ENCODE data around the gene NTHL1.

The NTHL1 gene

DNA sequence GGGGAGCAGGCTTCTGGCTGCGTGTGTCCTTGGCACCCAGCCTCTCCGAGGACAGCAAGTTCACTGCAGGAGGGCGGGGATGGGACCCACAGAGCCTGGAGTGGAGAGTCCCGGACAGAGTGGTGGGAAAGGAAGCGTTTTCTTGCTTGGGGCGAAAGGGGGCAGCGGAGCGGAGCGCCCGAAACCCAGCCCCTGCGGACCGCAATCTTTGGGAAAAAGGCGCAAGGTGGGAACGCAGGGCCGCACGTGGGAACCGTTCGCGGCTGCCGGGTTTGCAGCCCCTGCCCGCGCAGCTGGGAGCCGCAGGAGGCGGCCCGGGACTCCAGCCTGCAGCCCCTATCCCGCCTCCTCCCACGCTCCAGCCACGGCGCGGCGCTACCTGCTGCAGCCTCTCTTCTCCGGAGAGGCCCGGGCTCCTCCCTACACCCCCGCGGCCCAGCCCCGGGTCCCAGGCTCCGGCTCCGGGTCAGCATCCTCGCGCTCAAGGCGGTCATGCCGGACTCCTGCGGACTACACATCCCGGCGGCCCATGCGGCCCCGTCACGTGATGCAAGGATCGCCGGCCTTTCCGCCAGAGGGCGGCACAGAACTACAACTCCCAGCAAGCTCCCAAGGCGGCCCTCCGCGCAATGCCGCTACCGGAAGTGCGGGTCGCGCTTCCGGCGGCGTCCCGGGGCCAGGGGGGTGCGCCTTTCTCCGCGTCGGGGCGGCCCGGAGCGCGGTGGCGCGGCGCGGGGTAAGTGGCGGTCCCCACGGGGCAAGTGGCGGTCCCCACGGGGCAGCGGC, at the start of gene NTHL1, which contains the start of gene TSC2:
Gene NTHL1 (minus strand): TSS at position 505 of the 786 bp plus-strand sequence. CDS start 11 bp downstream, at position 494.
Gene TSC2 (plus strand): TSS at position 656 of the 786 bp plus-strand sequence. CDS start 631 bp downstream, outside the sequence.
- peak; percentile 78 to 92 (median 83) for DNase-seq (ENCODE audit: low read depth in 4 of 4, low spot score in 1 of 4)

DNA sequence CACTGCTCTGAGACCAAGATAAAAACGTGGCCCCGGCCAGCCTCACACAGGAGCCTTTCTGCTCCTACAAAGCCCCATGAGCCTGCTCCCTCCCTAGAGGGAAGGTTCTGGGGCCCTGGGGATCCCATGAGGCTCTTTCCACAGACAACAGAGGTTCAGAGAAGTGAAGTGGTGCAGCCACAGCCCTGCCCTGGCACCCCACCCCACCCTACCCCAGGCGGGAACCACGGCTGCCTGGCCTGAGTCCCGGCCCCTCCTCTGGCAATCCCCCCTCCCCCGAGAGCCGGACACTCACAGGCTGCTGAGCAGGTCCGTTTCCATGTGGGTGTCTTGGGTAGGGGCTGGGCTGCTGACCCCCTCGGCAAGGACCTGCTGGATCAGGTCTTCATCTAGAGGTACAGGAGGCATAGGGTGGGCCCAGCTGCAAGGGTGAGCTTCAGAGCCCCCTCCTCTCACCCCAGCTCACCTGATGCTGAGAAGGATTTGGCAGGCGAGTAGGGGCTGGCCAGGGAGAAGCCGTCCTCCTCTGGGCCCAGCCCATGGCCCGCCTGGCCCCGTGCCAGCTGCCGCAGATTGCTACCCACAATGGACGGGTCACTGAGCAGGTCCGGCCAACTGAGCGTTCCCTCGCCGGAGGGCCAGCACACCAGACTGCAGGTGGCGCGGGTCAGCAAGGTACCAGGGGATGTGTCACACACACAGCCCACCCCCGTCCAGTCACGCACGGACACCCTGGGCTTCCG, 49.4 kb upstream of the NTHL1 start:
- no peak for DNase-seq (ENCODE audit: low read depth in 4 of 4, low spot score in 1 of 4)

DNA sequence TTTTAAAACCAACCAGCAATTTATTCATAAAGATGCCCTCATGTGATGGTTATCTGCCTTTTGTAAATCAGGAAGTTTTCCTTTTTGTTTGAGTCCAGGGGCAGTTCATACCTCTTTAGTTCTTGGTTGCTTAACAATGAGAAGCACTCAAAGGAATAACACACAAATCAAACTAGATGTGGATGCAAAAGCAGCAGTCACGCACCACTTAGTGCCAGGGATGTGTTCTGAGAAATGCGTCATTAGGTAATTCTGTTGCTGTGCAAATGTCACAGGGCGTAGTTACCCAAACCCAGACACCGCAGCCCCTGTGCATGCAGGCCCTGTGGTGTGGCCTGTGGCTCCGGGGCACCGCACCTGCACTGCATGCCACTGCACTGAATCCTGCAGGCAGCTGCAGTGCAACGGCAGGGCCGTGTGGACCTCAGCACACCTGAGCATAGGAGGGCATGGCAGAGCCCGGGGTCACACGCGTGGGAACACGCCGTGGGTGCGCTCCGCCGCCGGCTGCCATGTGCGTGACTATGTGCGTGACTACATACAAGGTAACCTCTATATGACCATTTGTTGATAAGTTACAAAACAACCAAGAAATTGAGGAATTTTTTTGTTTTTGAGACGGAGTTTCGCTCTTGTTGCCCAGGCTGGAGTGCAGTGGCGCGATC, 48.4 kb upstream of the NTHL1 start:
- DNase-seq (ENCODE audit: low read depth in 4 of 4, low spot score in 1 of 4), result no peak

DNA sequence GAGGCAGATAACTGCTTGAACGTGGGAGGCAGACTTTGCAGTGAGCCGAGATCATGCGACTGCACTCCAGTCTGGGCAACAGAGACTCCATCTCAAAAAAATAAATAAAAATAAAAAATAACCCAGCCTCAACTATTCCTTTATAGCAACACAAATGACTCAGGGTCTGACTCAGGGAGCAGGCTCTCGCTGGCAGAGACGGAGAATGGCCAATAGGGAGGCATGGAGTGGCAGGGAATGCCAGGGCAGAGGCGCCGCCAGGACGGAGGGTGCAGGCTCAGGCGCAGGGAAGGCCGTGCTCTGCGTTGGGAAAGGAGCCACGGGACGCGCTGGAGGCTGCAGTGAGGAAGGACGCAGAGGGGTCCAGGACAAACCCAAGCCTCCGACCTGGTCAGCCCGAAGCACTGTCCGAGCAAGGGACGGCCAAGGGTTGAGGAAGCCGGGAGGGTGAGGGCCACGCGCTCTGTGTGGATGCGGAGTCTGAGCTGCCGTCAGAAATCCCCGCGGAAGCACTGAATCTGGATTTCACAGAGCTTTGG, 47.8 kb upstream of the NTHL1 start:
- DNase-seq (ENCODE audit: low read depth in 4 of 4, low spot score in 1 of 4), result no peak

DNA sequence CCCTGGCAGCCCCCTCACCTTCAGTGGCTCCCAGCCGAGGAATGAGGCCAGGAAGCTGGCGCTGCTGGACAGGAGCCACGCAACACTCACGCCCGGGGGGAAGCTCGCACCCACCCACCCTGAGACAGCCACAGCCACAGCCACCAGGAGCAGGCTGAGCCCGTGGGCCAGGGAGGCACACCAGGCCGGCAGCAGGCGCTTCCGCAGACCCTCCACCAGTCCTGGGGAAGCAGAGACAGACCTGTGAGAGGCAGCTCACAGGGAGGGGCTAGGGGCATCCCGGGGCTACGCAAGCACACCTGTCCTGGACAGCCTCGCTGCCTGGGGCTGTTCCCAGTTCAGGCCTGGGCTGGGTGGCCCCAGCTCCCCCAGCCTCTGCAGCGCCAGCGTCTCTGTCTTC, 46.2 kb upstream of the NTHL1 start:
- DNase-seq (ENCODE audit: low read depth in 4 of 4, low spot score in 1 of 4), result no peak

DNA sequence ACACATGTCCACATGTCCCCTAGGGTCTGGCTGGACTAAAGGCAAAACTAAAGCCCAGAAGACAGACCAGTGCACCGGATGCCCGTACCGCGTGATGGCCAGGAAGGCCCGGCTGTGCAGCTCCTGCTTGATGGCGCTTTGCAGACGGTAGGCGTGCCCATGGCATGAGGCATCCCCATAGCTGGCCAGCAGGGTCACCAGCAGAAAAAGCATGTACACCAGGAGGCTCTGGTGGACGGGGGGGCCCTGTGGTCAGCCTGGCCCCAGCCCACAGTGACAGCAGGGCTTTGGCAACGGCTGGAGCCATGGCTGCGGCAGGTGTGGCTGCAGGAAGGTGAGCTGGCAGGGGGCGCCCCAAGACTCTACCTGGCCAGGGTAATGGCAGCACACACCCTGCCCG, 45.2 kb upstream of the NTHL1 start:
- DNase-seq (ENCODE audit: low read depth in 4 of 4, low spot score in 1 of 4), result no peak

DNA sequence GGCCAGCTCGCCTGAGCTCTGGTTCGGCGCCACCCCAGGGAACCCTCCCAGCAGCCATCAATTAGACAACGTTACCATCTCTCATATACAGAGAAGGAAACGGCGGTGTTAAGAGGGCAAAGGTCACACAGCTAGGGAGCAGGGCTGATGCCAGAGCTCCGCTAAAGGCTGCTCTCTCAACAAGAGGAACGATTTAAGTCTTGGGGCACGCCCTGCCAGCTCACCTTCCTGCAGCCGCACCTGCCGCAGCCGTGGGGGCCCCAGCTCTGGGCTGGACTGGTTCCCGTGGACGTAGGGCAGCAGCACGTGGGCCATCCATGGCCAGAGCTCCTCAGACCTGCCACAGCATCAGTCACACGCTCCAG, 44.6 kb upstream of the NTHL1 start:
- DNase-seq (ENCODE audit: low read depth in 4 of 4, low spot score in 1 of 4), result no peak

DNA sequence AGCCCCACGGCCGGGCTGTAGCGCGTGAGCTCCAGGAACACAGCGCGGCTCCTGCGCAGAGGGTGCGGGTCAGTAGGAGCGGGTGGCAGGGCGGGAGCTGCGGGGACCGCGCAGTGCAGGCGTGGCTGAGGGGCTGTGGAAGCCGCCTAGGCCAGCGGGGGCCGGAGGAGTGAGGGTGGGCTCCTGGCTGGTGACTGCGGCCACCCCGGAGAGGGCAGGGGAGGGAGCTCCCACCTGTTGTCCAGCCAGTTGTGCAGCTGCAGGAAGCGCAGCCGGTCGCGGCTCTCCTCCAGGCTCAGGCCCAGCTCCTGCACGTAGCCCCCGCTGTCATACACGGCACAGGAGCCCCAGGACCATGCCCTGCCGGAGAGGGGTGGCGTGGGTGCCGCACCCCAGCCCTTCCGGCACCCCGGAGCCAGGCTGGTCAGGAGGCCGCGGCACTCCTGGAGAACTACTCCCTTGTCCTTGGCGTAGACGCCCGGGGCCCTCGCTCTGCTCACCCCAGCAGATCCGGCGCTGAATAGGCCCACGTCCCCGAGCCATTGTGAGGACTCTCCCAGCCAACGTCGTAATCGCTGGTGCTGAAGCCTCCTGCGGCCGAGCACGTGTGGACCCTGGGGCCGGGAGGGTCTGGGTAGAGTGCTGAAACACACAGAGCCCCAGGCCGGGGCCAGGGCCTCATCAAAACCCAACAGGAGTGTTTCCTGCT, 44.1 kb upstream of the NTHL1 start:
- DNase-seq (ENCODE audit: low read depth in 4 of 4, low spot score in 1 of 4), result no peak

DNA sequence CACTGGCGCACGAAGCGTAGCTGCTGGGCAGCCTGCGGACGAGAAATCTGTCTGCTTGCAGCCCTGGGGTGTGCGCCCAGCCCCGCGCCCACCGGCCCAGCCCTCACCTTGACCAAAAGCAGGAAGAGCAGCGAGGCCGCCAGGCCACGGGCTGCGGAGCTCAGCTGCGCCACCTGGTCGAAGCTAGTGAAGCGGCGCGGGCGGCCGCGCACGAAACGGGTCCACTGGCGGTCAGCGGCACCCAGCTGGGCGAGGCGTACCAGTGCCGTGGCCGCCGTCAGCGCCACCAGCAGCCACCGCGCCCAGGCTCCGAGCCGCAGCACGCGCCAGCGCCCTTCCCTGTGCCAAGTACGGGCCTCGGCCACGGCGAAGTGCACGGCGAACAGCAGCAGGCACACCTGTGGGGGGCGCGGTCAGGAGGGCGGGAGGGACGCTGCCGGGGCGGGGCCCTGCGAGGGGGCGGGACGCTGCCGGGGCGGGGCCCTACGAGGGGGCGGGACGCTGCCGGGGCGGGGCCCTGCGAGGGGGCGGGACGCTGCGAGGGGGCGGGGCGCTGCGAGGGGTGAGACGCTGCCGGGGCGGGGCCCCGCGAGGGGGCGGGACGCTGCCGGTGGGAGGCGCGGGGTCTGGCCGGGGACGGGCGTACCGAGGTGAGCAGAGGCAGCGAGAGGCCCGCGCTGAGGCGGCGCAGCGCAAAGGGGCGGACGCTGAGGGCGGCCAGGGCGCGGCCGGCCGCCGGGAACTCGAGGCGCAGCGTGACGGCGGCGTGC, 43.3 kb upstream of the NTHL1 start:
- no peak for DNase-seq (ENCODE audit: low read depth in 4 of 4, low spot score in 1 of 4)

DNA sequence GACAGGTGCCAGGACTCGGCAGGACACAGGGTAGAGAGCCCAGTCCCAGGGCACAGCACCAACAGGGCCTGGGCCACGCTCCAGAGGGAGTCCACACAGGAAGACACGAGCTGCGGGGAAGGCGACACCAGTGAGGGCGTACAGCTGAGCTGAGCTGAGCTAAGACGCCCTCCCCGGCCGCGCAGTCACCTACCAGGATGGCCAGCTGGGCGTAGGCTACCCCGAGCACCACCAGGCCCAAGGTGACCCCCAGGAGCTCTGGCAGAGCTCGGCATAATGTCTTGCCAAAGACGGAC, 42.8 kb upstream of the NTHL1 start:
- no peak for DNase-seq (ENCODE audit: low read depth in 4 of 4, low spot score in 1 of 4)

DNA sequence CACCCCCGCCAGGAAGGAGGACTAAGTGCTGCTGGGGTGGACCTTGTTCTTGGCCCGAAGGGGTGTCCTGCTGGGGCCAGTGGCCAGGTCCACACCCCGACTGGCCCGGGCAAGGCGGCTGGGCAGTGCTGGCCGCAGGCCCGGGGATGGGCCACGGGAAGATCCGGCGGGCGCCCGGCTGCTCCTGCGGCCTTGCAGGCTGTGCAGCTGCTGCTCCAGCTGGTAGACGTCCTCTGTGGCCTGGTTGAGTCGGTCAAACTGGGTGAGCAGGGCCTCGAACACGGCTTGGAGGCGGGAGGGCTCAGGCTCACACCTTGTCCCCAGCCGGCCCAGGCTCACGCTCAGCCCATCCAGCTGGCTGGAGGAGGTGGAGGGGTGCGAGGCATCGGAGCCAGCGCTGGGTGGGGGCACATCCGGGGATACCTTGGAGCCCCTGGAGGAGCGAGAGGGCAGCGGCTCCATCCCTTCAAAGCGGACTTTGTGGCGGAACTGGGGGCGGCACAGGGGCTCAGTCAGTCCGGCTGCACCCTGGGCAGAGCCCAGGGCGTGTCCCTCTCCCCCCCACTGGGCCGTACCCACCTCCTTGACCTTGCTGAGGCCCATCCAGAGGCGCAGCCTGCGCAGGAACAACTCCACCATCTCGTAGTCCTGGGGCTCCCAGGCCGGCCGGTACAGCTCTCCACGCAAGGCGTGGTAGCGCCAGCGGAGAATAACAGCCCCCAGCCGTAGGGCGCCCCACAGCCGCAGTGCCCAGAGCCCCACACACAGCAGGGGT, 42.3 kb upstream of the NTHL1 start:
- no peak for DNase-seq (ENCODE audit: low read depth in 4 of 4, low spot score in 1 of 4)

DNA sequence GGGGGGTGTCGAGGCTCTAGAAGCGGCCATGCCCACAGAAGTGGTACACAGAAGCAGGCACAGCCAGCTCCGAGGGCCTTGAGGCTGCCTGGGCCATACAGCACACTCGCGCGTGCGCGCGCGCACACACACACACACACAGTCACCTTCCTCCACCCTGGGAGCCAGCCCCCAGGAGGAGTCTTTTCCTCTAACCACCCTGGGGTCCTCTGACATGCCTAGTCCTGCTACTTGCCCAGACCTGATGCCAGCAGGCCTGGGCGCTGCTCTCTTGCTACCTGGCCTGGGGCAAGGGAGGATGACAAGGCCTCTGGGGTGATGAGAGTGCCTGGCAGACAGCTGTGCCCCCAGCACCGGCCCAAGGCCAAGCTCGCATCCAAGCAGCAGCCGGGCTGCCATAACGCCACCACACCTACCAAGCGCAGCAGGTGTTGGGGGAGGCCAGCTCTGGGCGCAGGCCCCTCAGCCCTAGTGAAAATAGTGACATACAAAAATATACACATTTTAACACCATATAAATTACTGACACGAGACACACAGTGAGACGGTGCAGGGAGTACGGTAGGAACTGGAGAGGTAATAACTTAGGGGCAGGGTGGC, 41.2 kb upstream of the NTHL1 start:
- no peak for DNase-seq (ENCODE audit: low read depth in 4 of 4, low spot score in 1 of 4)

DNA sequence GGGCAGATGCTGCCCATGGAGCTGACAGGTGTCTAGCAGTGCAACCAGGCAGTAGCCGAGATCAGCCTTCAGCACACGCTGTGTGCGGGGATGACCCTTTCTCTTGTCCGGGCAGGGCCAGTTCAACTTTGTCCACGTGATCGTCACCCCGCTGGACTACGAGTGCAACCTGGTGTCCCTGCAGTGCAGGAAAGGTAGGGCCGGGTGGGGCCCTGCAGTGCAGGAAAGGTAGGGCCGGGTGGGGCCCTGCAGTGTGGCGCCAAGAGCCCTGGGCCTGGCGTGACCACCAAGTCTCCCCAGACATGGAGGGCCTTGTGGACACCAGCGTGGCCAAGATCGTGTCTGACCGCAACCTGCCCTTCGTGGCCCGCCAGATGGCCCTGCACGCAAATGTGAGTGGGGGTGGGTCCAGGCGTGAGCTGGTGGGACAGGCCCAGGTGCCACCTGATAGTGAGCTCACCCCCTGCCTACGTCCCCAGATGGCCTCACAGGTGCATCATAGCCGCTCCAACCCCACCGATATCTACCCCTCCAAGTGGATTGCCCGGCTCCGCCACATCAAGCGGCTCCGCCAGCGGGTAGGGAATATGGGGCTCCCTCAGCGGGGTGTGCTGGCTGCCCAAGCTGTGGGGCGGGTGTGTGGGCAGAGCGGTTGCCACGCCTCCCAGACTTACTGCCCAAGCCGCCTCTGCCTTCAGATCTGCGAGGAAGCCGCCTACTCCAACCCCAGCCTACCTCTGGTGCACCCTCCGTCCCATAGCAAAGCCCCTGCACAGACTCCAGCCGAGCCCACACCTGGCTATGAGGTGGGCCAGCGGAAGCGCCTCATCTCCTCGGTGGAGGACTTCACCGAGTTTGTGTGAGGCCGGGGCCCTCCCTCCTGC, 40.4 kb upstream of the NTHL1 start:
- DNase-seq (ENCODE audit: low read depth in 4 of 4, low spot score in 1 of 4), result no peak

DNA sequence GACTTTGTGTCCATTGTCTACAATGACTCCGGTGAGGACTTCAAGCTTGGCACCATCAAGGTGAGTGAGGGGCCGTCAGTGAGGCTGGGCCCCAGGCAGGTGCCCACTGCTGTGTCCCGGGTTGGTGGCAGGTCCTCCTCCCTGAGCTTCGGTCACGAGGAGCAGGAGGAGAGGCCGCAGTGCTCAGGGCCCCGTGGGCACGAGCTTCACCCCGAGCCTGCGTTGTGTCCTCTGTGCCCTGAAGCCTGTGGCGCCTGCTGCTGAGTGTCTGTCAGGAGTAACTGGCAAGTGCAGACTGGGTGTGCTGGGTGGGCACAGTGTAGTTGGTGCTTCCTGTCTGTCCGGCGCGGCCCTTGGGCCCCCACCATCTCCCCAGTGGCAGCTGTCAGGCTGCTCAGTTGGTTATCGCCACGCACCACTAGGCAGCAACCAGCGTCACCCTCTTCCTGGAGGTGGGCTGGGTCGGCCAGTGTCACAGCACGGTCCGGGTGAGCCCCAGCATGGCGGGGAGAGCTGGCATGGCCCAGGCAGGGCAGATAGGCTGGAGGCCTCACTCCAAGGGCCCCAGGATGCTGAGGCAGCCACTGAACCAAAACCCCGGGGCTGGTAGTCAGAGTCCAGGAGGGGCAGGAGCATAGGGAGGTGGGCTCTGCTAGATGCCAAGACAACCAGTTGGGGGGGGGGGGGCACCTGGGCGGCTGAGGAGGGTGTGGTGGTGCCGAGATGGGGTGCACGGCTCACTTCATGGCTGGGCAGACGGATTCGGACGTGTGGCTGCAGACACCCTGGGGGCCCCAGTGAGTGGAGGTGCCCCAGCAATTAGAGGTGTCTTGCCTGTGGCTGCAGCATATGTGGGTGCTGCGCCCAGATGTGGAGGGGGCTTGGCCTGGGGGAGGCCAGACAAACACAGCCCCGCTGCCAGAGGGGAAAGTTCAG, 39.4 kb upstream of the NTHL1 start:
- no peak for DNase-seq (ENCODE audit: low read depth in 4 of 4, low spot score in 1 of 4)

DNA sequence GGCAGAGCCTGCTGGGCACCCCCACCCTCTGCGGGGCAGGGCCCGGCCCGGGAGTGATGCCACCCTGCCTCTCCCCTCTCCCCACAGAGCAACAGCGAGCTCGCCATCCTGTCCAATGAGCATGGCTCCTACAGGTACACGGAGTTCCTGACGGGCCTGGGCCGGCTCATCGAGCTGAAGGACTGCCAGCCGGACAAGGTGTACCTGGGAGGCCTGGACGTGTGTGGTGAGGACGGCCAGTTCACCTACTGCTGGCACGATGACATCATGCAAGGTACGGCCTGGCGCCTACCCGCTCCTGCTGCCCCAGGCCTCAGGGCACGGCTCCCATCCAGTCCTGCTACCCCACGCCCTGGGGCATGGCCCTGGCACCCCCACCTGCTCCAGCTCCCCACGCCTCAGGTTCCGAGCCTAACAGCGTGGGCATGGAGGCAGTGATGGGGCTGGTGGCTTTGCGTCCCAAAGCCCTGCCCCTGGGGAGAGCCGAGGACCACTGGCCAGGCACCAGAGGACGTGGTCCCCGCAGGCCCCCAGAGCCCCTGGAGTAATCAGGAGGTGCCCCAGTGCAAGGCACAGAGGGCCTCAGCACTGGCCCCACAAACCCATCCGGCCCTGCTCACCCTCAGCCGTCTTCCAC, 38.6 kb upstream of the NTHL1 start:
- DNase-seq (ENCODE audit: low read depth in 4 of 4, low spot score in 1 of 4), result no peak

DNA sequence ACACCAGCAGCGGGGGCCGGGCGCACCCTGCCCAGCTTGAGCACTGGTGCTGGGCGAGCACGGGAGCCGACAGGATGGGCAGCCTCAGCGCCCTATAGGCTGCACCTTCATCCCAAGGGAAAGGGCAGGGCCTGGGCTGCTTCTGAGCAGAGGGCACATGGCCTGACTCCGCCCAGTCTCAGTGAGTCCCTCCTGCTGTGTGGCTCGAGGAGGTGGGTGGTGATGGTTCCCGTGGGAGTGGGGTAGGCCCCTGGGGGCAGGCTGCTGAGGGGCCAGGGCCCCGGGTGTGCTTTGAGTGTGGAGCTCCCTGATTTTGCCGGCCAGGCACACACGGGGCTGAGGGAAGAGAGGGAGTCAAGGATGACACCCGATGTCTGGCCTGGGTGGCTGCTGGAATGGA, 38.0 kb upstream of the NTHL1 start:
- no peak for DNase-seq (ENCODE audit: low read depth in 4 of 4, low spot score in 1 of 4)

All from stimulated activated CD4-positive, alpha-beta T cell treated with anti-CD3 and anti-CD28 coated beads, Interleukin-1b, Interleukin-23, amount 100 ng/mL, for 24 hours (primary cell).